Measurements from ENCODE around the gene HOOK2.

HOOK2 gene

DNA sequence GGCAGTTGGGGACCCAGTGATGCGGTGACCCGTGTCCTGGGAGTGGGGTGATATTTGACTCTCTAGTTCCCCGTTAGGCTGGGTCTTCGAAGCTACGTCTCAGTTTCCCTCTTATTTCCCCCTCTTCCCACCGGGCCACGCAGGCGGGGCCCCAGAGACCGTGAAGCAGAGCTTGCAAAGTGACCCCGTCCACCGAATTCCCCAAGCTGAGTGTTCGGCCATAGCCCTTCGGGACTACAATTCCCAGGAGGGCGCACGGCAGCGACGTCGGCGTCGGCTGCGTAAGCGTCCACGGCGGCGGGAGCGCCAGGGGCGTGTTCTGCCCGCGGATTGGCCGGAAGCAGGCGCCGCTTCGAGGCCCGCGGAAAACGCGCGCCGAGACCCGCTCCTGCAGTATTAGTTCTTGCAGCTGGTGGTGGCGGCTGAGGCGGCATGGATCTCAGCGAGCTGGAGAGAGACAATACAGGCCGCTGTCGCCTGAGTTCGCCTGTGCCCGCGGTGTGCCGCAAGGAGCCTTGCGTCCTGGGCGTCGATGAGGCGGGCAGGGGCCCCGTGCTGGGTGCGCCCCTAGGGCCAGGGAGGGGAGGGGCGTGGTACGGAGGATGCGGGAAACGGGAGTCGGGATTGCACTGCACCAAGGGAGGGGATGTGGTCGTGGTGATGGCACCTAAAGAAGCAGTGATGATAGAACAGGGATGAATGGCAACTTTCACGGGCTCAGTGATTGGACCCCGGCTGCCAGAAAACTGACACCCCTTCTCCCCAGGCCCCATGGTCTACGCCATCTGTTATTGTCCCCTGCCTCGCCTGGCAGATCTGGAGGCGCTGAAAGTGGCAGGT, 31.1 kb upstream of the HOOK2 start, which contains the start of gene RNASEH2A:
Gene RNASEH2A (plus strand): TSS at position 343 of the 840 bp plus-strand sequence. CDS start 90 bp downstream, at position 433.
- TF ChIP-seq, protein P1, sequence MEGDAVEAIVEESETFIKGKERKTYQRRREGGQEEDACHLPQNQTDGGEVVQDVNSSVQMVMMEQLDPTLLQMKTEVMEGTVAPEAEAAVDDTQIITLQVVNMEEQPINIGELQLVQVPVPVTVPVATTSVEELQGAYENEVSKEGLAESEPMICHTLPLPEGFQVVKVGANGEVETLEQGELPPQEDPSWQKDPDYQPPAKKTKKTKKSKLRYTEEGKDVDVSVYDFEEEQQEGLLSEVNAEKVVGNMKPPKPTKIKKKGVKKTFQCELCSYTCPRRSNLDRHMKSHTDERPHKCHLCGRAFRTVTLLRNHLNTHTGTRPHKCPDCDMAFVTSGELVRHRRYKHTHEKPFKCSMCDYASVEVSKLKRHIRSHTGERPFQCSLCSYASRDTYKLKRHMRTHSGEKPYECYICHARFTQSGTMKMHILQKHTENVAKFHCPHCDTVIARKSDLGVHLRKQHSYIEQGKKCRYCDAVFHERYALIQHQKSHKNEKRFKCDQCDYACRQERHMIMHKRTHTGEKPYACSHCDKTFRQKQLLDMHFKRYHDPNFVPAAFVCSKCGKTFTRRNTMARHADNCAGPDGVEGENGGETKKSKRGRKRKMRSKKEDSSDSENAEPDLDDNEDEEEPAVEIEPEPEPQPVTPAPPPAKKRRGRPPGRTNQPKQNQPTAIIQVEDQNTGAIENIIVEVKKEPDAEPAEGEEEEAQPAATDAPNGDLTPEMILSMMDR (IDR thresholded peaks at IDR 0.05): no peak
- peaks cover 10% of the 10 kb centered on the region for H3K4me1 ChIP-seq
- H3K27ac ChIP-seq: peak within 1 kb of the TSS; percentile 32
- H3K36me3 ChIP-seq (ENCODE audit: control insufficient read depth, insufficient read depth, low read length): no peaks in the 10 kb centered on the region
- H3K9me3 ChIP-seq (ENCODE audit: control insufficient read depth, low read length): no peaks in the 10 kb centered on the region
- H3K4me2 ChIP-seq (ENCODE audit: low read length): peak within 1 kb of the TSS; percentile 93
- peak within 1 kb of the TSS; percentile 95 for H2AFZ ChIP-seq
- peaks cover 1% of the 10 kb centered on the region for H3K79me2 ChIP-seq
- H3K9ac ChIP-seq: peak within 1 kb of the TSS; percentile 24
- no peaks in the 10 kb centered on the region for H3K27me3 ChIP-seq (ENCODE audit: control insufficient read depth, insufficient read depth, low read length)
- peak within 1 kb of the TSS; percentile 72 for H3K4me3 ChIP-seq (ENCODE audit: low read depth, low read length)

DNA sequence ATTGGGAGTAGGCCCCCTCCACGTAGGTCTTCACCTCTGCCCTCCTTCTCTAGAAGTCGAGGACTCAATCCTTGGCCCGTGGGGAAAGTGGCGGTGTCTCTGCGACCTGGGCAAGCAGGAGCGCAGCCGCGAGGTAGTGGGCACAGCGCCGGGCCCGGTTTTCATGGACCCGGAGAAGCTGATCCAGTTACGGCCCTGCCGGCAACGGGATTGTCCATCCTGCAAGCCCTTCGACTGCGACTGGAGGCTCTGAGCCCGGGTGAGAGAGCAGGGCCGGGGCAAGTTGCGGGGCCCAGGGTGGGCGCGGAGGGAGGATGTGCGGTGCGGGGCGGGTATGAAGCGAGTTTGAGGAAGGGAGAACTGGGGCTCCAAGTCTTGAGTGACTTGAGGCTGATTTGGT, 28.7 kb upstream of the HOOK2 start:
- no peaks in the 10 kb centered on the region for H3K27me3 ChIP-seq (ENCODE audit: control insufficient read depth, insufficient read depth, low read length)
- no peaks in the 10 kb centered on the region for H3K36me3 ChIP-seq (ENCODE audit: control insufficient read depth, insufficient read depth, low read length)
- H3K79me2 ChIP-seq: peaks cover 14% of the 10 kb centered on the region
- H3K27ac ChIP-seq: no peak overlapping the region
- H3K4me2 ChIP-seq (ENCODE audit: low read length): no peak overlapping the region
- peaks cover 17% of the 10 kb centered on the region for H3K4me1 ChIP-seq
- H3K9me3 ChIP-seq (ENCODE audit: control insufficient read depth, low read length): no peaks in the 10 kb centered on the region
- H3K9ac ChIP-seq: no peak overlapping the region
- H2AFZ ChIP-seq: no peak overlapping the region
- no peak overlapping the region for H3K4me3 ChIP-seq (ENCODE audit: low read depth, low read length)
- TF ChIP-seq, protein P1 (IDR thresholded peaks at IDR 0.05): no peak

DNA sequence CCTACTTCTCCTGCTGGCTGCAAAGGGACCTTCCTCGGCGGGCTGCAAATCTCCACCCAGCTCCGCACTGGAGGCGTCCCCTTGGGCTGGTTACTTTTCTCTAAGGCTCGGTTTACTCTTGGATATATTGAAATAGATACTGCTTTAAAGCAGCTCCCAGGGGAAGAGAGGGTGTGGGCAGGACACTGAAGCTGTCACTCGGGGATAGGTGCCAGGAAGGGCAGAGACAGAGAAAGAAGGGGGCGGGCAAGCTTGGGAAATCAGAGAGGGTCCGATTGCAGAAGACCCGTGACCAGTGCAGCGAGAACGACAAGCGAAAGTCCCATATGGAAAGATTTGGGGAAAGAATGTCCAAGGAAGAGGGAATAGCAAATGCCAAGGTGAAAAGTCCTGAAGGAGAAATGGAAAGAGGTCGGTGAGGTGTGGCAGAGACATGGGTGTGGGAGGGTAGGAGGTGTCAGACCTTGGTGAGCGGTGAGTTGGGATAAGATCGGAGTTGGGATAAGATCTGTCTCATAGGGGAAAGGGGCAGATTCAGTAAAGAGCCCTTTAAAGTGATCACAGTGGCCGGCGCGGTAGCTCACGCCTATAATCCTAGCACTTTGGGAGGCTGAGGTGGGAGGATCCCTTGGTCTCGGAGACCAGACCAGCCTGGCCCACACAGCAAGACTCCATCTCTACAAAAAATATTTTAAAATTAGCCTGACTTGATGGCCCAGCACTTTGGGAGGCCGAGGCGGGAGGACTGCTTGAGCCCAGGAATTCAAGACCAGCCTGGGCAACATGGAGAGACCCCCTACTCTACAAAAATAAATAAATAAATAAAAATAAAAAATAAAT, 27.1 kb upstream of the HOOK2 start:
- Histone ChIP-seq H3K79me2 (peaks cover 14% of the 10 kb centered on the region), H3K36me3 (ENCODE audit: control insufficient read depth, insufficient read depth, low read length) (no peaks in the 10 kb centered on the region), H3K4me3 (ENCODE audit: low read depth, low read length) (peak overlapping the region; percentile 97), H3K9me3 (ENCODE audit: control insufficient read depth, low read length) (no peaks in the 10 kb centered on the region), H3K27me3 (ENCODE audit: control insufficient read depth, insufficient read depth, low read length) (no peaks in the 10 kb centered on the region), H3K4me2 (ENCODE audit: low read length) (peak overlapping the region; percentile 99), H3K9ac (no peak overlapping the region), H3K4me1 (peaks cover 17% of the 10 kb centered on the region), H2AFZ (peak overlapping the region; percentile 96), H3K27ac (peak overlapping the region; percentile 95)
- TF ChIP-seq, protein P1 (IDR thresholded peaks at IDR 0.05): no peak

DNA sequence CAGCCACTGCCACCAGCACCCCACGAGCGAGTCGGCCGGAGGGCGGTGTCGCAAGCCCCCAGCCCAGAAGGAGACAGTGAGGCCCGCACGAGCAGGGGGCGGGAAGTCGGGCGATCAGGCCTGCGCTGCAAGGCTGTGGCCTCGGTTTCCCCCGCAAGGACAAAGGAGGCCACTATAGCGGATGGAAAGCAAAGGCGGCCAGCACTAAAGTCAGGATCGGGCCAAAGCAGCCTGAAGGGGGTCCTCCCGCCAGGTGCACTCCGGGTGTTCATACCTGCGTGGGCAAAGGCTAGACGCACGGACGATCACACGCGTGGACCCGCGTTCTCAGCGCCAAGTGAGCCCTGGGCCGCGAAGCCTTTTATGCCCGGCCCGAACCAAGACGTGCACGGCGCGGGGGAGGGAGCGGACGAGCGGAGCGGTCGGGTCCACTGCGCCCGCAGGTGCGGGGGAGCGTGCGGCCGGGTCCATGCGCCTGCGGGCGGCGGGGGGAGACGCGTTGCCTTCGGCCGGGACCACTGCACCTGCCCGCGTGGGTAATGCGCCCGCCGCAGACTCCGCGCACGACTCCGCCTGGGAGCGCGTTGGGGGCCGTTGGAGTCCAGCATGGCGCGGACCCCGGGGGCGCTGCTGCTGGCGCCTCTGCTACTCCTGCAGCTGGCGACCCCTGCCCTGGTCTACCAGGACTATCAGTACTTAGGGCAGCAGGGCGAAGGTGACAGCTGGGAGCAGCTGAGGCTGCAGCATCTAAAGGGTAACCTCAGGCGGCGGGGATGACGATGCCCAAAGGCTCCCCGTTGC, 26.3 kb upstream of the HOOK2 start, which contains the start of the genes PRDX2 and THSD8:
Gene PRDX2 (minus strand): TSS at position 335 of the 801 bp plus-strand sequence. CDS start 539 bp downstream, outside the sequence.
Gene THSD8 (plus strand): TSS at position 604 of the 801 bp plus-strand sequence. CDS start 3 bp downstream, at position 607.
- H3K4me3 ChIP-seq (ENCODE audit: low read depth, low read length): peak within 1 kb of the TSS; percentile 97
- peak within 1 kb of the TSS; percentile 96 for H2AFZ ChIP-seq

More for the DNA sequence above, 26.3 kb upstream of the HOOK2 start, which contains the start of the genes PRDX2 and THSD8:
- Histone ChIP-seq H3K9ac (peak within 1 kb of the TSS; percentile 100), H3K9me3 (ENCODE audit: control insufficient read depth, low read length) (no peaks in the 10 kb centered on the region), H3K4me2 (ENCODE audit: low read length) (peak within 1 kb of the TSS; percentile 99), H3K27ac (peak within 1 kb of the TSS; percentile 95), H3K4me1 (peaks cover 13% of the 10 kb centered on the region), H3K27me3 (ENCODE audit: control insufficient read depth, insufficient read depth, low read length) (no peaks in the 10 kb centered on the region), H3K79me2 (peaks cover 14% of the 10 kb centered on the region), H3K36me3 (ENCODE audit: control insufficient read depth, insufficient read depth, low read length) (no peaks in the 10 kb centered on the region)
- TF ChIP-seq, protein P1 (IDR thresholded peaks at IDR 0.05): no peak

Data from parathyroid adenoma (tissue), 2 donors.